MCF 10A (cell line): Measurements from ENCODE around the gene PTX3. TPM values are rescaled to one million over a fixed set of nuclear protein-coding genes. Genes with fewer than 3 reads are reported as not detected.

Experiments used
- BruUV-seq: library from RNA; stranded (reverse); fragments of 400-500 nt; replicated peaks from 2 replicates; lab custom pipeline; 2021; lab: Mats Ljungman, UMichigan
- CTCF ChIA-PET: fragments of 300-600 bp; sonication (Branson Sonifier 250); formaldehyde crosslinking; extraction: SDS; loops from one replicate; lab custom pipeline; 2021; ENCODE audit warnings: antibody characterized with exemption, inconsistent platforms; lab: Yijun Ruan, JAX
- POLR2A ChIA-PET: fragments of 300-600, 350-650 bp; sonication (Branson Sonifier 250); formaldehyde crosslinking; extraction: SDS; loops from one replicate; lab custom pipeline; 2020; ENCODE audit warnings: antibody characterized with exemption, inconsistent platforms; lab: Yijun Ruan, JAX
- DNase-seq: peaks from one replicate; pipeline ENCODE4 v3.0.0-alpha.2; 2018; ENCODE audit not compliant: unreplicated experiment
- H3K27ac Mint-ChIP-seq: one replicate; pipeline ENCODE4 v1.8.0; 2022; ENCODE audit warnings: mild to moderate bottlenecking, low read depth, mixed read lengths; ENCODE audit not compliant: unreplicated experiment
- H3K27me3 Mint-ChIP-seq: one replicate; pipeline ENCODE4 v1.8.0; 2022; ENCODE audit warnings: mixed read lengths; ENCODE audit not compliant: insufficient read depth, unreplicated experiment
- H3K36me3 Mint-ChIP-seq: one replicate; pipeline ENCODE4 v1.8.0; 2022; ENCODE audit warnings: mild to moderate bottlenecking, moderate library complexity, mixed read lengths; ENCODE audit not compliant: insufficient read depth, unreplicated experiment
- H3K4me1 Mint-ChIP-seq: one replicate; pipeline ENCODE4 v1.8.0; 2022; ENCODE audit warnings: mixed read lengths; ENCODE audit not compliant: insufficient read depth, unreplicated experiment
- H3K4me3 Mint-ChIP-seq: one replicate; pipeline ENCODE4 v1.8.0; 2022; ENCODE audit warnings: mild to moderate bottlenecking, moderate library complexity, mixed read lengths; ENCODE audit not compliant: unreplicated experiment
- H3K9me3 Mint-ChIP-seq: one replicate; pipeline ENCODE4 v1.8.0; 2022; ENCODE audit warnings: mixed read lengths; ENCODE audit not compliant: unreplicated experiment
- intact Hi-C: fragments of 100-400 bp; cut with micrococcal nuclease; formaldehyde crosslinking; loops from 2 replicates; pipeline ENCODE4 v1.14.1; 2022
- total RNA-seq: library from RNA; stranded (reverse); gene quantifications from 2 replicates; pipeline ENCODE4 v1.2.3, GENCODE V29; 2022
- TF ChIP-seq, protein P1 (sequence below): fragments of 200-600 bp; IDR thresholded peaks from one replicate; pipeline ENCODE4 v1.8.0; 2022; ENCODE audit warnings: antibody characterized with exemption, mild to moderate bottlenecking; ENCODE audit not compliant: unreplicated experiment

Gene PTX3
- total RNA-seq, 1 experiment from 2014 or later: 217 TPM

DNA sequence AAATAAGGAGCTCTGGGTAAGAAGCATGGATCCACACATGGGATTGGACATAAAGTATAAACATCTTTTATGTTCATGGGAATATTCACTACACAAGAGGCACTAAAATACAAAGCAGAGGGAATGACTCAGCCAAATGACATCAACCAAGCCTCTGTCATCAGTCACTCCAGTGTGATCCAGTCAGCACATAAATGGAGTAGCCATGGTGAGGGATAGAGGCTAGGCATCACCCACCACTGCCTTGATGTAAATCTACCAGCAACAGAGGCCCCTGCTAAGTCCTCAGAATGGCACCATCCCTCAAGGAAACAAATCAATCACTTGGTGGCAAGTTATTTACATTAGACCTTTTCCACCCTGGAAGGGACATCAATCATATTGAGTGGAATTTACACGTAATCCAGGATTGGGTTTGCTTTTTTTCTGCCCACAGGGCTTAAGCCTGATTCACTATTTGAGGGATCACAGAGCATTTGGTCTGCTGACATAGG lies 39.3 kb downstream of the PTX3 start:
- Mint-ChIP-seq H3K27ac (no peak overlapping the region), H3K4me1 (no peaks in the 10 kb centered on the region), H3K27me3 (no peaks in the 10 kb centered on the region), H3K9me3 (no peaks in the 10 kb centered on the region), H3K36me3 (no peaks in the 10 kb centered on the region), H3K4me3 (no peak overlapping the region)
- TF ChIP-seq, protein P1, sequence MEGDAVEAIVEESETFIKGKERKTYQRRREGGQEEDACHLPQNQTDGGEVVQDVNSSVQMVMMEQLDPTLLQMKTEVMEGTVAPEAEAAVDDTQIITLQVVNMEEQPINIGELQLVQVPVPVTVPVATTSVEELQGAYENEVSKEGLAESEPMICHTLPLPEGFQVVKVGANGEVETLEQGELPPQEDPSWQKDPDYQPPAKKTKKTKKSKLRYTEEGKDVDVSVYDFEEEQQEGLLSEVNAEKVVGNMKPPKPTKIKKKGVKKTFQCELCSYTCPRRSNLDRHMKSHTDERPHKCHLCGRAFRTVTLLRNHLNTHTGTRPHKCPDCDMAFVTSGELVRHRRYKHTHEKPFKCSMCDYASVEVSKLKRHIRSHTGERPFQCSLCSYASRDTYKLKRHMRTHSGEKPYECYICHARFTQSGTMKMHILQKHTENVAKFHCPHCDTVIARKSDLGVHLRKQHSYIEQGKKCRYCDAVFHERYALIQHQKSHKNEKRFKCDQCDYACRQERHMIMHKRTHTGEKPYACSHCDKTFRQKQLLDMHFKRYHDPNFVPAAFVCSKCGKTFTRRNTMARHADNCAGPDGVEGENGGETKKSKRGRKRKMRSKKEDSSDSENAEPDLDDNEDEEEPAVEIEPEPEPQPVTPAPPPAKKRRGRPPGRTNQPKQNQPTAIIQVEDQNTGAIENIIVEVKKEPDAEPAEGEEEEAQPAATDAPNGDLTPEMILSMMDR: no peak
- peak; percentile 21 for DNase-seq
- CTCF ChIA-PET: interaction anchor here (1.0 kb wide), 1 partner anchor 19 kb away, joined by 4 read pairs; no protein-coding TSS in a partner anchor
- no TSS peak for BruUV-seq
- intact Hi-C loops: no loop called here
- POLR2A ChIA-PET: interaction anchor here (0.6 kb wide), 1 partner anchor 315 kb away, joined by 3 read pairs; no protein-coding TSS in a partner anchor

GRCh38 chr3:157477441-157477840 lies 40.8 kb downstream of the PTX3 start:
- no peak for DNase-seq

GRCh38 chr3:157479464-157480243 lies 43.0 kb downstream of the PTX3 start:
- TF ChIP-seq, protein P1: no peak
- DNase-seq: no peak
- intact Hi-C loops: no loop called here
- H3K9me3 Mint-ChIP-seq: no peaks in the 10 kb centered on the region
- H3K27ac Mint-ChIP-seq: no peak overlapping the region
- CTCF ChIA-PET: interaction anchor here (1.0 to 1.8 kb wide), 2 partner anchors 12 to 53 kb away, joined by 3 to 4 read pairs; no protein-coding TSS in a partner anchor
- BruUV-seq: no TSS peak
- H3K36me3 Mint-ChIP-seq: no peaks in the 10 kb centered on the region
- H3K4me3 Mint-ChIP-seq: no peak overlapping the region
- POLR2A ChIA-PET: no interaction called here
- H3K4me1 Mint-ChIP-seq: no peaks in the 10 kb centered on the region
- no peaks in the 10 kb centered on the region for H3K27me3 Mint-ChIP-seq

More at GRCh38 chr3:157477441-157477840, 40.8 kb downstream of the PTX3 start:
- no peaks in the 10 kb centered on the region for H3K36me3 Mint-ChIP-seq
- POLR2A ChIA-PET: no interaction called here
- no peaks in the 10 kb centered on the region for H3K27me3 Mint-ChIP-seq
- no peaks in the 10 kb centered on the region for H3K4me1 Mint-ChIP-seq
- CTCF ChIA-PET: interaction anchor here (0.6 to 1.0 kb wide), 3 partner anchors 20 to 1314 kb away, joined by 3 to 4 read pairs (median 3); no protein-coding TSS in a partner anchor
- TF ChIP-seq, protein P1: no peak
- intact Hi-C loops: no loop called here
- H3K9me3 Mint-ChIP-seq: no peaks in the 10 kb centered on the region
- no peak overlapping the region for H3K27ac Mint-ChIP-seq
- no TSS peak for BruUV-seq
- H3K4me3 Mint-ChIP-seq: no peak overlapping the region

- no peaks in the 10 kb centered on the region for H3K4me1 Mint-ChIP-seq
- no peak overlapping the region for H3K27ac Mint-ChIP-seq
- BruUV-seq: no TSS peak
- H3K4me3 Mint-ChIP-seq: no peak overlapping the region
- intact Hi-C loops: no loop called here
- TF ChIP-seq, protein P1: no peak
- POLR2A ChIA-PET: interaction anchor here (1.1 kb wide), 1 partner anchor 311 kb away, joined by 5 read pairs; no protein-coding TSS in a partner anchor
- CTCF ChIA-PET: interaction anchor here (1.3 to 2.0 kb wide), 2 partner anchors 8 to 285 kb away, joined by 4 to 13 read pairs; no protein-coding TSS in a partner anchor
- no peaks in the 10 kb centered on the region for H3K36me3 Mint-ChIP-seq
- no peak for DNase-seq
- peaks cover 8% of the 10 kb centered on the region for H3K9me3 Mint-ChIP-seq
- no peaks in the 10 kb centered on the region for H3K27me3 Mint-ChIP-seq
Measured at GRCh38 chr3:157487339-157487738, 50.7 kb downstream of the PTX3 start.
